ENCODE results near the gene HACD1.
A peak's percentile ranks its signal among the peaks of the same experiment; 100 is the strongest.
"Not testable (repeated sequence)": the region's sequence is repeated elsewhere in the genome, so short reads cannot be mapped to it uniquely, and the experiment has no call there.

The HACD1 gene

DNA sequence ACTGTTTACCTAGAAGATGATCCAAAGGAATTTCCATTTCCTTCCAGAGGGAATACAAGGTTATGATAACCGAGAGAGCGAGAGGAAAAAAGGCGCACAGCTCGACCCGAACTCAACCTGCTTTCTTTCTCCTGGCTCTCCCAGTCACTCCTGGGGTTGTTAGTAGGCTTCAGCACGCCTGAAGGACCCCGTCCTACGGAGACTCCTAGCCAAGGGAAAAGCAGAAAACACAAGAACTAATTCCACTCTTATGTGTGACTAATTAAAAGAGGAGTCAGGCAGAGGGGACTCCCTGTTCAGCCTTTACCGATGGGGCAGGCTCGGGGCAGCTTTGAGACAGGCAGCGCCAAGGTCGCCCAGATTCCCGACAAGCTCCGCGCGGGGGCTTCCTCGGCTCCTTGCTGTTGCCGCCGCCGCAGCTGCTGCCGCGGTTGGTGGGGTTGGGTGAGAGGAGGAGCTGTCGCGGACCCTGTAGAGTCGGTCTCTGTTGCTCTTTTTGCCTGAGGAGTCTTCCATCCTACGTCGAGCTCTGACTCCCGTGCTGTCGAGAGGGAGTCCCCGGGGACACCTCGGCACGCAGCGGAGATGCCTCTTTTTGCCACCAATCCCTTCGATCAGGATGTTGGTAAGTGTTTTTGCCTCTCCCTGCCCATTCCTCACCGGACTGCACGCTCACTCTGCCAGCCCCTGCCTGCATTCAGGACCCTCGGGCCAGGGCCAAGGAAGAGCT lies 26.7 kb upstream of the HACD1 start, which contains the start of gene STAM:
TSS of gene STAM (plus strand) at position 397 of the 730 bp plus-strand sequence. CDS start at position 586, 189 bp downstream.
- DNase-seq (ENCODE audit: low read depth in 2 of 2) = peak; percentile 83

DNA sequence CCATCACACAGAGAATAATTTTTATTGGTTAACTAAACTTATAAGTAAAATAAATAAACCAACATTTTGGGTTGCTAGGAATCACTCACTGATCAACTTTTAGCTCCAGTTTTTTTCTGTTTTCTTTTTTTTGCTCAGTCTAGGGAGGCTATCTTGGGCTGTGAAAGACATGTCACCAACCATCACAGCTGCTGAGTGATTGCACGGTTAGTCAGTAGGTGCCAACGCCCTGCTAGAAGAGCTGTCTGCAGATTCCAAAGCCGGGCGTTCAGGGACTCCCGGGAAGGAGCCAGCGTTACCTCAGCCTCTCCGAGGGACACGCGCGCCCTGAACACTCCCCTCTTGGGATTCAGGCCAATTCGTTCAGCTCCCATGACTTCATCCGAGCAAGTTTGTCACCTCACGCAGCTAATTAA lies 26.2 kb upstream of the HACD1 start:
- no peak for DNase-seq (ENCODE audit: low read depth in 2 of 2)

DNA sequence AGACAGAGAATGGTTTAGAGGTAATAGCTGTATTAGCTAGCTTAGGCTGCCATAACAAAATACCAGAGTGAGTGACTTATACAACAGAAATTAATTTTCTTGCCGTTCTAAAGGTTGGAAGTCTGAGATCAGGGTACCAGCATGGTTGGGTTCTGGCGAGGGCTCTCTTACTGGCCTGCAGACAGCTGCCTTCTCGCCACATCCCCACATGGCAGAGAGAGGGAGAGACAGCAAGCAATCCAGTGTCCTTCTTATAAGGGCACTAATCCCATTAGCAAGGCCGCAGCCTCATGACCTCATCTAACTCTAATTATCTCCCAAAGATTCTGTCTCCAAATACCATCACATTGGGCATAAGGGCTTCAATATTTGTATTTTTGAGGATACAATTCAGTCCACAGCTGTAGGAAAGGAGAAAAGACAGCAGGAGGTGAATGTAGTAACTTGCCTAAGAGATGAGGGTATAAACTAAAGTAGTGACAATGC lies 23.2 kb upstream of the HACD1 start:
- DNase-seq (ENCODE audit: low read depth in 2 of 2) = no peak

DNA sequence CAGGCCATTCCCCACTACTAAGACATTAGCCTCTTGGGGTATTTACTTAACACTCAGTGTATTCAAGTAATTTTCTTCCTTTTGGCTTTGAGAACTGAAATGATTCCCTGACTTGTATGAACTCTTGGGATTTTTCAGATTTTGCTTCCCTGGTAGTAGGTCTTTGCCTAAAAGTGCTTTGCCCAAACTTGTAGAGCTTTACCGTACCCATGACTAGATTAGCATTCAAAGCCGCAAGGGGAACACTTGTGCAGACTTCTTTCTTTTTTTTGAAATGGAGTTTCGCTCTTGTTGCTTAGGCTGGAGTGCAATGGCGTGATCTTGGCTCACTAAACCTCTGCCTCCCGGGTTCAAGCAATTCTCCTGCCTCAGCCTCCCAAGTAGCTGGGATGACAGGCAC lies 20.7 kb upstream of the HACD1 start:
- no peak for DNase-seq (ENCODE audit: low read depth in 2 of 2)

DNA sequence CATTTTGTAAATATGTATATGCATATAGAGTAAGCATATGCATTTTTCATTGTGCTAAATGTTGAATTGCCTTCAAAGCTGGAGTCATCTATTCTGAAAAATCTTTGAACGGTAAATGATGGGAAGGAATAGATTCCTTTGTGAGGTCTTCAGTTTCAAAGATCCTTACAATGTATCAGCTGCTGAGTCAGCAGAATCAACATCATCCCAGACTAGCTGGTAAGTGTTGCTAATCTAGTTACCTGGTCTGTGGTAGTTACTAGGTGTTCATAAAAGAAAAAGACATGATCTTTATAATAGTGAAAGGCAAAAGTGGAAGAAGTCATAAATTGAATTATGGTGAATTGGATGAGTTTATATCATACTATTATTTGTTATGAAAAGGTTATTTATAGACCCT lies 16.2 kb upstream of the HACD1 start:
- no peak for DNase-seq (ENCODE audit: low read depth in 2 of 2)

DNA sequence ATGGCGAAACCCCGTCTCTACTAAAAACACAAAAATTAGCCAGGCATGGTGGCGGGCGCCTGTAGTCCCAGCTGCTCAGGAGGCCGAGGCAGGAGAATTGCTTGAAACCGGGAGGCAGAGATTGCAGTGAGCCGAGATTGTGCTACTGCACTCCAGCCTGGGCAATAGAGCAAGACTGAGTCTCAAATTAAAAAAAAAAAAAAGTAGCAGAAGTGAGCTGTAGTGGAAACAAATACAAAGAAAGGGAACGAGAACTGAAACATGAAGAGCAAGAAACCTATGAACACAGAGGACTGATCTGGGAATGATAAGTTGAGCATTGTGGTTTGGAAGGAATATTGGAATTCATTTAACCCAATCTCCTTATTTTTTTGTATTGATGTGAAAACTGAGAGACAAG lies 15.4 kb upstream of the HACD1 start:
- DNase-seq (ENCODE audit: low read depth in 2 of 2) = not testable (repeated sequence)

DNA sequence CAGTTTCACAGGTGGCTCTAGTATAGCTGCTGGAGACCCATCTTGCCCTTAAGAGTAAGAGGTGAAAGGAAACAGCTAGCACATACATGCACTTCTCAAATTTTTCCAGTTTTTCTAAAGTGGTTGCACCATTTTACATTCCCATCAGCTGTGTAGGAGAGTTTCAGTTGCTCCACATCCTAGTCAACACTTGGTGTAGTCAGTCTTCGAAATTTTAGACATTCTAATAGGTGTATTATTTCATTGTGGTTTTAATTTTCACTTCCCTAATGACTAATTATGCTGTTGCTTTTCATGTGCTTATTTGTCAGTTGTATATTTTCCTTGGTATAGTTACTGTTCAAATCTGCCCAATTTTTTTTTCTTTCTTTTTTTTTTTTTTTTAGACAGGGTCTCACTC lies 9.5 kb upstream of the HACD1 start:
- no peak for DNase-seq (ENCODE audit: low read depth in 2 of 2)

DNA sequence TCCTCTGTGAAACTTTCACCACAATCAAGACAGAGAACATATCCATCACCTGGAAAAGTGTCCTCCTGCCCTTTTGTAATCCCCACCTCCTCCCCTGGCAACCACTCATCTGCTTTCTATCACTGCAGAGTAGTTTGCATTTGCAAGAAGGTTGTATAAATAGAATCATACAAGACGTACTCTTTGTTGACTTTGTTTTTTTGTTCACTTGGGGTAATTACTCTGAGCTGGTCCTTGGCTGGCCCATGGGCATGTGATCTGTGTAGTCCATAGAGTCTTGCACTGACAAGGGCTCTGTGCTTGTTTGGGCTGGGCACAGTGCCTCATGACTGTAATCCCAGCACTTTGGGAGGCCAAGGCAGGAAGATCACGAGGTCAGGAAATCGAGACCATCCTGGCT lies 7.8 kb upstream of the HACD1 start:
- DNase-seq (ENCODE audit: low read depth in 2 of 2) = no peak

DNA sequence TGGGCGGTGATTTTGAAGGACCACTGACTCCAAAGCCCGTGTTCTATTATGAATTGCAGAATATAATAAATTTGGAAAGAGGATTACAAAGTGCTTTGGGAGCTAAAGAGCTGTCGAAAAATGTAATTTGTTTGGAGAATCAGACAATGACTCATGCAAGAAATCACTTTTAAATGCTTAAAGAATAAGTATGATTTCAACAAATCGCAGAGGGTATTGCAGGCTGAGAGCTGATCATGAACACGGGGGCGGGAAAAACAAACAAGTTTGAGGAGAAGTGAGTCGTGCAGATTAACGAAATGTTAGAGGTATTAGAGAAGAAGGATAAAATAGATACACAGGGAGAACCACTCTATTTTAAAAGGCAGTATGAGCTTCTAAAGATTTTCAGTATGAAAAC lies 4.9 kb upstream of the HACD1 start:
- DNase-seq (ENCODE audit: low read depth in 2 of 2) = no peak

DNA sequence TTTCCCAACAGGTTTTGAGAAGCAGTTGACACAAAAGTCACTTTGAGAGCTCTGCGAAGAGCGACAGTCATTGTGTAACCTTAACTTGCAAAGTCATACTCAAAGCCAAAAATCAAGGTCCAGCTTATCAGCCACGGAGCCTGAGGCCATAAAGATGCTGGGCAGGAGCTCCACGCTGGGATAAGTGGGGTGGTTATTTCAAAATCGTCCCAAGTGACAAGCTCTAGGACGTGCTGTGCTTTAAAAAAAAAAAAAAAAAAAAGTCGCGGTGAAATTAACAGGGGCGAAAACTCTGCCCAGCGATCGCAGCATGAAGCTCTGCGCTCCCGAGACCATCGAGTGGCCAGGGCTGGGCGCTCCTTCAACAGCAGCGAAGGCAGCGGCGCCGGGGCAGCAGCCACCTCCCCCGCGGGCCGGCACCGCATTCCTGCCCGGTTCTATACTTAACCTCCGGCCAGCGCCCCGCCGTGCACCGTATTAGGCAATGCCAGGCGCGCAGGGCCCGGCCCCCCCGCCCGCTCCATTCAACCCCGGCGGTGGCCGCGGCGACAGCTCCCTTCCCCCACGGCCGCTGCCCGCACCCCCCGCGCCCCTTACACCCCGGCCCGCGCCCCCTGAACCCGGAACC lies 657 bp downstream of the HACD1 start:
- no peak for DNase-seq (ENCODE audit: low read depth in 2 of 2)

DNA sequence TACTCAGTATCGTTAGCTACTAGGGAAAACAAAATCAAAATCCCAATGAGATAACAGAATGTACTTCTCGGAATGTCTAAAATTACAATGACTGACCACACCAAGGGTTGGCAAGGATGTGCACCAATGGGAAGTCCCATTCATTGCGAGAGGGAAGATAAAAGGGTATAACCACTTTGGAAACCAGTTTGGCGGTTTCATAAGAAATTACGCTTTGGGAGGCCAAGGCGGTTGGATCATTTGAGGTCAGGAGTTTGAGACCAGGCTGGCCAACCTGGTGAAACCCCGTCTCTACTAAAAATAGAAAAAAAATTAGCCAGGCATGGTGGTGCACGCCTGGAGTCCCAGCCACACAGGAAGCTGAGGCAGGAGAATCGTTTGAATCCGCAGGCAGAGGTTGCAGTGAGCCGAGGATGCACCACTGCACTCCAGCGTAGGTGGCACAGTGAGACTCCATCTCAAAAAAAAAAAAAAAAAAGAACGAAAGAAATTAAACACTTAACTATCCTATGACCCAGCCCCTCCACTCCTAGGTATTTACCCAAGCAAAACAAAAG lies 7.6 kb downstream of the HACD1 start:
- DNase-seq (ENCODE audit: low read depth in 2 of 2) = no peak

DNA sequence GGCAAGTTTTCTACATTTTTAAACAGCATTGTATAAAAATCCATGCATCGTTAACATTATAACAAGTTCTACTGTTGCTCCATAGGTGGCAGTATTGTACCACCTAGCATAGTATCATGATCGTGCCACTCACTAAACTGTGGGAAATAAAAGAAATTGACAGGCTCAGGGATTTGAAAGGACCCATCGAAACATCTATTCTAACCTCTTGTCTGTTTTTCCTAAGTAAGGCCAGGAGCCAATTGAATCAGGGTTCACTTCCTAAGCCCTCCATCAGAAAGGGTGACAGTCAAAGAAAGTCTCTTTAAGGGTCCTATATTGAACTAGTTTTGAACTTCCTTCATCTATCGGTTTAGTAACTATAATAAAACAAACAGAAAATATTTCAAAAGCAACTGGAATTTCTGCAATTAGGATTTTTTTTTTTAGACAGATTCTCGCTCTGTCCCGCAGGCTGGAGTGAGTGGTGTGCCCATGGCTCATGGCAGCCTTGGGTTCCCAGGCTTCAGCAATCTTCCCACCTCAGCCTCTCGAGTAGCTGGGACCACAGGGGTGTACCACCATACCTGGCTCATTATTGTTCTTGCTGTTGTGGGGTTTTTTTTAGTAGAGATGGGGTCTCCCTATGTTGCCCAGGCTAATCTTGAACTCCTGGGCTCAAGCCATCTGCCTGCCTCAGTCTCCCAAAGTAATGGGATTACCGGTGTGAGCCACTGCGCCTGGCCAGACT lies 9.4 kb downstream of the HACD1 start:
- DNase-seq (ENCODE audit: low read depth in 2 of 2) = no peak

DNA sequence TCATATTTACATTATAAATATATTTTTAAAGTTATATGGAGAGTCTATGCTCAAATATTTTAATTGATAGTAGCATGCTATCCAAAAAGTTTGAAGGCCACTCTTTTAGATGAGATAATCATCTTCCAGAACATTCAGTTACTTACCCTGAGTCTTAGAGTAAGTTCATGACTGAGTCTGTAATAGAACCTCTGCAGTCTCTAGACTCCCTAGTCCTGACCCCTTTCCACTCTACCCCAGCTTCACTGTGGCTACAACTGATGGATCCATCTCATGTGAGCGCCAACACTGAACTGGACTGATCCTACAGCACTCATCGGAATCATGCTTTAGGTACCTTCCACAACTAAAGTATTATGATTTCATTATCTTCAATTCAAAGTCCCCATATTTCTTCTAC lies 10.1 kb downstream of the HACD1 start:
- DNase-seq (ENCODE audit: low read depth in 2 of 2) = no peak

DNA sequence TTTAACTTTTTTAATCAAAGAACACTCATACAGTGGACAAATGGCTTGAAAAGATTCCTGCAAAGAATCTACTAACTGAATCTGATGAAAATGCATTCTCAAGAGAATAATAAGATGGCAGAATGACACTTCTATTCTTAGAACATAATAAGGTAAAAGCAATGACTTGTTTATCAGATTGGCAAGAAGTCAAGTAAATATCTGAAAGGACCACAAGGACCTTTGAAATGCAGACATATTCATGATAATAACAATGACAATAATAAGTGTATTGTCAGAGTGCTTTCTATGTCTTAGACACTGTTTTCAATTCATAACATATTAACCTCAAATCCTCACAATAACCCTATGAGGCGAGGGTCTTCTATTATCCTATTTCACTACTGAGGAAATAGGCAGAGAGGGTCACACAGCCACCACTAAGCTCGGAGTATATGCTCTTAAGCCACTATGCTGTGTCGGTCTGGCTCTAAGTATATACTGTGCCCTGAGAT lies 10.6 kb downstream of the HACD1 start:
- no peak for DNase-seq (ENCODE audit: low read depth in 2 of 2)

DNA sequence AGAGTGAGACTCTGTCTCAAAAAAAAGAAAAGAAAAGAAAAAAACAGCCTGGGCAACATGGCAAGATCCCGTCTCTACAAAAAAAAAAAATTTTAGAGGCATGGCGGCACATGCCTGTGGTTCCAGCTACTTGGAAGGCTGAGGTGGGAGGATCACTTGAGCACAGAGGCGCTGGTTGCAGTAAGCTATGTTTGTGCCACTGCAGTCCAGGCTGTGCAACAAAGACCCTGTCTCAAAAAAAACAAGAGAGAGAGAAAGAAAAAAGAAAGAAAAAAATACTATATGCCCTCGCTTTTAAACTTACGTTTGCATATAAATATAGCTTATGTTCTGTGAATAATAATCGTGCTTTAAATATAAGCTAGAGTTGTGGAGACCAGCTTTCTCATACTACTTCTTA lies 11.2 kb downstream of the HACD1 start:
- DNase-seq (ENCODE audit: low read depth in 2 of 2) = no peak

DNA sequence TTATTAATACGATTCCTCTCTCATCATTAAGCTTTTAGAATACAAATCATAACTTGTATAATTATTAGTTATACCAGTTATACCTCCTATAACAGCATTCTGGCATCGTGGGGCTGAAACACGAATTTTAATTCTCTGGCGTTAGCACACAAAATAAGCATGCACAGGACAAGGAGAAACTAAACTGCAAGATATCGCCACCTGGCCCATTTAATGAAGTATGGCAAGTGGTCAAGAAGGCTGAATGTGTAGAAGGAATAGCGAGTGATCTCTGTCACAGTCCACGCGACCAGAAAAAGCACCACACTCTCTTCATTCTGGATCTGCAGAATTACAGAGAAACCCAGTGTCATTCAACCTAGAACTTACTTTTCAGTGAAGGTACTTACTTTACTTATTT lies 18.1 kb downstream of the HACD1 start:
- no peak for DNase-seq (ENCODE audit: low read depth in 2 of 2)

DNA sequence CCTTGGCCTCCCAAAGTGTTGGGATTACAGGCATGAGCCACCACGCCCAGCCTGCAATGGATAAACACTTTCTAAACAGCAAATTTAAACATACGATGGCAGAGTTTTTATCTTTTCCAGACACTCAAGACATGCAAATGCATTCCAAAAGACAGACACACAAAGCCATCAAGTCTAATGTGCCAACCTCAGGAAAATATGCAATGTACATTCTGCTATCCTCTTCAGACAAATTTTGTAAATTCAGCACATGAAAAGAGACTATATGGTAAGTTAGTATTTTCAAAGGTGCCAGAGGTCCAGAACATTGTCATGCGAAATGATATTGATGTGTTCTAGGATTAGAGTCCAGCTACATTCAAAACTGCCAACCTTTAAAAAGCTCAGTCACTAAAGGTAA lies 19.8 kb downstream of the HACD1 start:
- no peak for DNase-seq (ENCODE audit: low read depth in 2 of 2)

DNA sequence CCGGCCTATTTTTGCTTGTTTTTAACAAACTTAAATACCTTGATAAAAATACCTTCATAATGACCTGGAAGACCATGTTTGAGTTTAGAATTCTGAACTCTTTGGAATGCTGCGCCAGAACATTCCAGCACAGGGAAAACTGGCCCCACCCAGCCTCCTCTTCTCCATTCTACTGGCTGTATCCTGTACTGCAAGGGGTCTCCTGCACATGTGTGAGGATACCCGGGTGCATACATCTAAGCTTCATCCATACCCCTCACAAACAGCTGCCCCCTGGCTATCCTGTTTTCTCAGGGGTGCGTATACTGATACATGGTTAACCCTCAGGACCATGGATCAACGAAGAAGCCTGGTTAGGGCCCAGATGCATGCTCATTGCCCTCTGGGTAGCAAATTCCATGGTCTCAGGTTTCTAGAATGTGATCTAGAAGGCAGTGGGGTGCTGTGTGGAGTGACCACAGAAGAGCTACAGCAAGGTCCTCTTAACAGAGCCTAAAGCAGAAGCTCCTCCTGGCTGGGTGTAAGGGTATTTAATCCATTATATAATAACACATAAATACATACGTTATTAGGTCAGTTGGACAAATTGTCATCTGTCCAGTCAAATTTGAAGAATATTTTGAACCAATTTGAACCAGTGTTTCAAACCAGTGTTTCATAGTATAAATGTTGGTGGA lies 26.1 kb downstream of the HACD1 start:
- no peak for DNase-seq (ENCODE audit: low read depth in 2 of 2)

DNA sequence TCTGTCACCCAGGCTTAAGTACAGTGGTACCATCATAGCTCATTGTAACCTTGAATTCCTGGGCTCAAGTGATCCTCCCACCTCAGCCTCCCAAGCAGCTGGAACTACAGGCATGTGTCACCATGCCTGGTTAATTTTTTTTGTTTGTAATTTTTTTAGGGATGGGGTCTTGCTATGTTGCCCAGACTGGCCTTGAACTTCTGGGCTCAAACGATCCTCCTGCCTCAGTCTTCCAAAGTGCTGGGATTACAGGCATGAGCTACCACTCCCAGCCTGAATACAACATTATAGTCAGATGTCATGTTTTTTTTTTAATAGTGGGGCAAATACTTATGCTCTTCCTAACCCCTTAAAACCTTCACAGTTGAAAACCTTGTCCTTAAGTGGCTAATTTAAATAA lies 27.9 kb downstream of the HACD1 start:
- DNase-seq (ENCODE audit: low read depth in 2 of 2) = not testable (repeated sequence)

DNA sequence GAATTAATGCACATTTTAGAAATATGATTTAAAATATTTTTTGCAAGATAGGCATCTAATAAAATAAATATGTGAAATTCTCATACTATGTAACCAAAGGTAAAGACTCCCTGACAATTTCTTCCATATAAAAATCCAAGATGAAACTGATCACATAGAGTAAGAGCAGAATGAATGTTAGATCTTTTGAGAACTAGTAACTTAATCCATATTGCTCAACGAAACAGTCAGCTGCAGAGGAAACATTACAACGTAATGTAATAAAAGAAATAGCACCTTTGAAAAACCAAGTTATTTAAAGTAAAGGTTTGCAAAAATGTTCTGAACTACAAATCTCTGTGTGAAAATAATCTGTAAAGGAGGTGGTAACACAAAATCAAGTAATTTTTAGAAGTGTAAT lies 28.8 kb downstream of the HACD1 start:
- DNase-seq (ENCODE audit: low read depth in 2 of 2) = no peak

DNA sequence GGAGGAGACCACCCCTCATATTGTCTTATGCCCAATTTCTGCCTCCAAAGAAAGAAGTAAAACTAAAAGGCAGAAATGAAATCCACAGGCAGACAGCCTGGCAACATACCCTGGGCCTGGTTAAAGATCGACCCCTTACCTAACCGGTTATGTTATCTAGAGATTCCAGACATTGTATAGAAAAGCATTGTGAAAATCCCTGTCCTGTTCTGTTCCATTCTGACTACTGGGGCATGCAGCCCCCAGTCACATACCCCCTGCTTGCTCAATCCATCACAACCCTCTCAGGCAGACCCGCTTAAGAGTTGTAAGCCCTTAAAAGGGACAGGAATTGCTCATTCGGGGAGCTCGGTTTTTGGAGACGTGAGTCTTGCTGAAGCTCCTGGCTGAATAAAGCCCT lies 29.9 kb downstream of the HACD1 start:
- not testable (repeated sequence) for DNase-seq (ENCODE audit: low read depth in 2 of 2)

DNA sequence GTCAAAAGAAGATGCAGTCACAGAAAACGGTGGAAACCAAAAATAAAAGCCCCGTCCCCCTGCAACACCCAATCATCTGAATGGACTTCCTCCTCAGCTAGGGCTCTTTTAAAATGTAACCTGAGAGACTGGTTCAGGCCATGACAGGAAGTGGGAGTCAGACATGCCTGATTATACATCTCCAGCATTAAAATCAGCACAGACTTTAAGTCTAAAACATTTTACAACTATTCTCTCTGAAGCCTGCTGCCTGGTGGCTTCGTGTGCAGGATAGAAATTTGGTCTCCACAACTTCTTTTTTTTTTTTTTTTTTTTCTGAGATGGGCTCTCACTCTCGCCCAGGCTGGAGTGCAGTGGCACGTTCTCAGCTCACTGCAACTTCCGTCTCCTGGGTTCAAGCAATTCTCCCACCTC lies 30.3 kb downstream of the HACD1 start:
- no peak for DNase-seq (ENCODE audit: low read depth in 2 of 2)

Data from activated CD8-positive, alpha-beta memory T cell treated with anti-CD3 and anti-CD28 coated beads for 4 hours (primary cell).